GM23248 (cell line): Measurements from ENCODE around the gene RANBP6. TPM values are rescaled to one million over a fixed set of nuclear protein-coding genes. Genes with fewer than 3 reads are reported as not detected.

Source experiments
- DNase-seq: peaks from one replicate; pipeline ENCODE4 v3.0.0-alpha.2; 2015
- H2AFZ ChIP-seq: fragments of 200-600 bp; sonication (generic); 2 replicates; pipeline ENCODE4 v1.6.1; 2016; ENCODE audit warnings: antibody characterized with exemption
- H3F3A ChIP-seq: fragments of 200-600 bp; sonication (generic); 2 replicates; pipeline ENCODE4 v1.6.1; 2016; ENCODE audit warnings: mild to moderate bottlenecking, antibody characterized with exemption, mixed run types; ENCODE audit not compliant: insufficient read depth
- H3K27ac ChIP-seq: fragments of 200-600 bp; sonication (generic); 2 replicates; pipeline ENCODE4 v1.5.1; 2016; ENCODE audit warnings: mild to moderate bottlenecking
- H3K27me3 ChIP-seq: fragments of 200-600 bp; sonication (generic); replicated peaks from 2 replicates; pipeline ENCODE4 v1.6.1; 2016; ENCODE audit warnings: mild to moderate bottlenecking; ENCODE audit not compliant: insufficient read depth
- H3K36me3 ChIP-seq: fragments of 200-600 bp; sonication (generic); 2 replicates; pipeline ENCODE4 v1.6.1; 2016; ENCODE audit warnings: low read depth, mild to moderate bottlenecking
- H3K4me1 ChIP-seq: fragments of 200-600 bp; sonication (generic); 2 replicates; pipeline ENCODE4 v1.6.1; 2016; ENCODE audit warnings: mild to moderate bottlenecking; ENCODE audit not compliant: insufficient read depth
- H3K4me2 ChIP-seq: fragments of 200-600 bp; sonication (generic); one replicate; pipeline ENCODE4 v1.6.1; 2016; ENCODE audit warnings: mild to moderate bottlenecking; ENCODE audit not compliant: unreplicated experiment
- H3K4me3 ChIP-seq: fragments of 200-600 bp; sonication (generic); 2 replicates; pipeline ENCODE4 v1.5.1; 2016; ENCODE audit warnings: mild to moderate bottlenecking
- H3K79me2 ChIP-seq: fragments of 200-600 bp; sonication (generic); 2 replicates; pipeline ENCODE4 v1.6.1; 2016; ENCODE audit warnings: mild to moderate bottlenecking; ENCODE audit not compliant: insufficient read depth
- H3K9ac ChIP-seq: fragments of 200-600 bp; sonication (generic); 2 replicates; pipeline ENCODE4 v1.6.1; 2016; ENCODE audit warnings: mild to moderate bottlenecking
- H3K9me2 ChIP-seq: fragments of 200-600 bp; sonication (generic); 2 replicates; pipeline ENCODE4 v1.6.1; 2016; ENCODE audit warnings: mixed run types, mild to moderate bottlenecking, moderate library complexity; ENCODE audit not compliant: insufficient read depth
- H3K9me3 ChIP-seq: fragments of 200-600 bp; sonication (generic); one replicate; pipeline ENCODE4 v1.6.1; 2017; ENCODE audit warnings: low read depth
- H4K20me1 ChIP-seq: fragments of 200-600 bp; sonication (generic); 2 replicates; pipeline ENCODE4 v1.6.0; 2016; ENCODE audit not compliant: insufficient read depth
- EZH2 ChIP-seq: fragments of 200-600 bp; sonication (generic); IDR thresholded peaks from 2 replicates; pipeline ENCODE4 v1.6.1; 2018; ENCODE audit warnings: antibody characterized with exemption, mild to moderate bottlenecking; ENCODE audit not compliant: insufficient read depth, poor library complexity, severe bottlenecking
- EZH2phosphoT487 ChIP-seq: fragments of 200-600 bp; sonication (generic); IDR thresholded peaks from 2 replicates; pipeline ENCODE4 v1.6.1; 2018; ENCODE audit warnings: antibody characterized with exemption, moderate library complexity, mild to moderate bottlenecking, low read depth; ENCODE audit not compliant: insufficient read depth
- WGBS, 2 experiments: methylation state at CpG; one replicate each; pipeline ENCODE4 v1.1.6; 2015 to 2017; ENCODE audit warnings: low lambda C conversion rate in 2 of 2, low coverage in 1 of 2; ENCODE audit errors: missing lambda C conversion rate in 2 of 2; 5-methylcytosine and 5-hydroxymethylcytosine counted together
- in situ Hi-C: fragments of 300-500 bp; cut with MboI; formaldehyde crosslinking; loops from 2 replicates; pipeline ENCODE4 v1.15.0; 2020
- polyA plus RNA-seq: library from polyadenylated mRNA; unstranded; fragments of >200 nt; fragmentation: Nextera tagmentation; extraction: Ambion mirVana; gene quantifications from 2 replicates; pipeline ENCODE4 v1.2.1, GENCODE V29; 2016
- total RNA-seq: library from RNA; depleted of rRNA; stranded (reverse); fragments of >200 nt; shearing (Covaris generic); gene quantifications from 2 replicates; pipeline ENCODE4 v1.2.3, GENCODE V29; 2014

Gene RANBP6
- total and polyA plus RNA-seq, 2 experiments from 2014 or later: 16.3 to 25.7 TPM

GRCh38 chr9:5988265-5988664 lies 27.2 kb downstream of the RANBP6 start:
- H3K27me3 ChIP-seq: no peaks in the 10 kb centered on the region
- TF ChIP-seq EZH2 (no peak), EZH2phosphoT487 (no peak)
- no peaks in the 10 kb centered on the region for H3K9me3 ChIP-seq
- WGBS, 2 experiments: 94 to 100% methylated on average over 5 of the region's 5 CpGs
- DNase-seq: no peak
- no peaks in the 10 kb centered on the region for H3K9me2 ChIP-seq
- peaks cover 4% of the 10 kb centered on the region; the same call in 1 of the 2 replicates for H3K36me3 ChIP-seq
- no peaks in the 10 kb centered on the region for H3F3A ChIP-seq
- H3K9ac ChIP-seq: no peak overlapping the region
- H3K4me1 ChIP-seq: no peaks in the 10 kb centered on the region
- no peak overlapping the region for H2AFZ ChIP-seq
- no peak overlapping the region for H3K27ac ChIP-seq
- H3K79me2 ChIP-seq: peaks cover 63% of the 10 kb centered on the region
- H3K4me3 ChIP-seq: no peak overlapping the region
- H4K20me1 ChIP-seq: no peaks in the 10 kb centered on the region
- no peak overlapping the region for H3K4me2 ChIP-seq
- in situ Hi-C loops: no loop called here

- H3K4me3 ChIP-seq: no peak overlapping the region
- no peaks in the 10 kb centered on the region for H3F3A ChIP-seq
- no peak overlapping the region for H3K9ac ChIP-seq
- H3K36me3 ChIP-seq: peaks cover 4% of the 10 kb centered on the region; the same call in 1 of the 2 replicates
- no peak overlapping the region for H2AFZ ChIP-seq
- no peaks in the 10 kb centered on the region for H3K27me3 ChIP-seq
- H3K9me3 ChIP-seq: no peaks in the 10 kb centered on the region
- H4K20me1 ChIP-seq: peaks cover 4% of the 10 kb centered on the region; the same call in 1 of the 2 replicates
- TF ChIP-seq EZH2 (no peak), EZH2phosphoT487 (no peak)
- in situ Hi-C loops: no loop called here
- no peak for DNase-seq
- H3K4me1 ChIP-seq: no peaks in the 10 kb centered on the region
- H3K9me2 ChIP-seq: no peaks in the 10 kb centered on the region
- H3K79me2 ChIP-seq: peaks cover 49% of the 10 kb centered on the region
- no peak overlapping the region for H3K27ac ChIP-seq
- no peak overlapping the region for H3K4me2 ChIP-seq
- WGBS, 2 experiments: 98% methylated on average over 2 of the region's 2 CpGs
These were observed 32.4 kb downstream of the RANBP6 start for GRCh38 chr9:5983042-5983441.

GRCh38 chr9:5982317-5982716 lies 33.1 kb downstream of the RANBP6 start:
- H3K27ac ChIP-seq: no peak overlapping the region

DNA sequence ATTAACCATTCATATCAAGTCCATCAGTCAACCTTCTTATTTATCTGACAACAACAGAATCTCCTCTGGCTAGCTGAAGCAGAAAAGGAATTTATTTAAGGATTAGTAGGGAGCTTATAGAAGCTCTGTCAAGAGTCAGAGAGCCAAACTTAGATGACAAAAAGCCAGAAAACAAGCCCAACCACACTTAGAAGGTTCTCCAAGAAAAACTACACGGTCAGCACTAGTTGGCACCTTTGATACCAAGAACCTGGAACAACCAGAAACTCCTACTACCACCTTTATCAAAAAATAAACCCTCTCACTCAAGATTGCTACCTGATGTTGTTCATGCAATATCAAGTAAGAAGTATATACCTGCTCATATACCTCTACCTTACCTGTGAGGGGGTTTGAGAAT lies 36.9 kb downstream of the RANBP6 start:
- H3K27ac ChIP-seq: no peak overlapping the region
- TF ChIP-seq EZH2phosphoT487: no peak
- TF ChIP-seq EZH2: no peak
- 28 to 44% methylated on average over 1 of the region's 1 CpG for WGBS, 2 experiments
- H3K27me3 ChIP-seq: no peaks in the 10 kb centered on the region
- H3K9me3 ChIP-seq: no peaks in the 10 kb centered on the region
- no peaks in the 10 kb centered on the region for H3K9me2 ChIP-seq
- H3K4me2 ChIP-seq: no peak overlapping the region
- H3K4me1 ChIP-seq: no peaks in the 10 kb centered on the region
- H3K36me3 ChIP-seq: peaks cover 8% of the 10 kb centered on the region; the same call in 1 of the 2 replicates
- in situ Hi-C loops: no loop called here
- no peak overlapping the region for H3K4me3 ChIP-seq
- H2AFZ ChIP-seq: no peak overlapping the region
- no peaks in the 10 kb centered on the region for H3F3A ChIP-seq
- peaks cover 59% of the 10 kb centered on the region for H3K79me2 ChIP-seq
- peaks cover 4% of the 10 kb centered on the region; the same call in 1 of the 2 replicates for H4K20me1 ChIP-seq
- no peak overlapping the region for H3K9ac ChIP-seq
- no peak for DNase-seq

More at GRCh38 chr9:5982317-5982716, 33.1 kb downstream of the RANBP6 start:
- in situ Hi-C loops: no loop called here
- H3K4me2 ChIP-seq: no peak overlapping the region
- no peak overlapping the region for H2AFZ ChIP-seq
- no peaks in the 10 kb centered on the region for H3K9me2 ChIP-seq
- H4K20me1 ChIP-seq: peaks cover 4% of the 10 kb centered on the region; the same call in 1 of the 2 replicates
- no peaks in the 10 kb centered on the region for H3K4me1 ChIP-seq
- no peaks in the 10 kb centered on the region for H3K27me3 ChIP-seq
- H3K79me2 ChIP-seq: peaks cover 51% of the 10 kb centered on the region
- no peak for DNase-seq
- H3K9me3 ChIP-seq: no peaks in the 10 kb centered on the region
- TF ChIP-seq EZH2phosphoT487 (no peak), EZH2 (no peak)
- WGBS, 2 experiments: 60 to 61% methylated on average over 2 of the region's 2 CpGs
- H3F3A ChIP-seq: no peaks in the 10 kb centered on the region
- H3K9ac ChIP-seq: no peak overlapping the region
- peaks cover 2% of the 10 kb centered on the region; the same call in 1 of the 2 replicates for H3K36me3 ChIP-seq
- no peak overlapping the region for H3K4me3 ChIP-seq

GRCh38 chr9:5976674-5977397 lies 38.6 kb downstream of the RANBP6 start:
- H3F3A ChIP-seq: peaks cover 10% of the 10 kb centered on the region; the same call in 1 of the 2 replicates
- no peak for TF ChIP-seq EZH2phosphoT487
- no peak for TF ChIP-seq EZH2
- no peak overlapping the region for H3K9ac ChIP-seq
- H3K9me3 ChIP-seq: no peaks in the 10 kb centered on the region
- no peak overlapping the region for H2AFZ ChIP-seq
- H3K27ac ChIP-seq: no peak overlapping the region
- peaks cover 55% of the 10 kb centered on the region for H3K79me2 ChIP-seq
- in situ Hi-C loops: no loop called here
- no peak overlapping the region for H3K4me2 ChIP-seq
- no peak overlapping the region for H3K4me3 ChIP-seq
- peaks cover 8% of the 10 kb centered on the region for H3K4me1 ChIP-seq
- no peaks in the 10 kb centered on the region for H3K9me2 ChIP-seq
- WGBS, 2 experiments: 98 to 99% methylated on average over 2 of the region's 2 CpGs
- peaks cover 8% of the 10 kb centered on the region; the same call in 1 of the 2 replicates for H3K36me3 ChIP-seq
- peaks cover 4% of the 10 kb centered on the region; the same call in 1 of the 2 replicates for H4K20me1 ChIP-seq
- no peaks in the 10 kb centered on the region for H3K27me3 ChIP-seq
- DNase-seq: no peak
